ENCODE measurements around the gene CADM2.
"Not testable (repeated sequence)": the region's sequence is repeated elsewhere in the genome, so short reads cannot be mapped to it uniquely, and the experiment has no call there.

Gene CADM2

DNA sequence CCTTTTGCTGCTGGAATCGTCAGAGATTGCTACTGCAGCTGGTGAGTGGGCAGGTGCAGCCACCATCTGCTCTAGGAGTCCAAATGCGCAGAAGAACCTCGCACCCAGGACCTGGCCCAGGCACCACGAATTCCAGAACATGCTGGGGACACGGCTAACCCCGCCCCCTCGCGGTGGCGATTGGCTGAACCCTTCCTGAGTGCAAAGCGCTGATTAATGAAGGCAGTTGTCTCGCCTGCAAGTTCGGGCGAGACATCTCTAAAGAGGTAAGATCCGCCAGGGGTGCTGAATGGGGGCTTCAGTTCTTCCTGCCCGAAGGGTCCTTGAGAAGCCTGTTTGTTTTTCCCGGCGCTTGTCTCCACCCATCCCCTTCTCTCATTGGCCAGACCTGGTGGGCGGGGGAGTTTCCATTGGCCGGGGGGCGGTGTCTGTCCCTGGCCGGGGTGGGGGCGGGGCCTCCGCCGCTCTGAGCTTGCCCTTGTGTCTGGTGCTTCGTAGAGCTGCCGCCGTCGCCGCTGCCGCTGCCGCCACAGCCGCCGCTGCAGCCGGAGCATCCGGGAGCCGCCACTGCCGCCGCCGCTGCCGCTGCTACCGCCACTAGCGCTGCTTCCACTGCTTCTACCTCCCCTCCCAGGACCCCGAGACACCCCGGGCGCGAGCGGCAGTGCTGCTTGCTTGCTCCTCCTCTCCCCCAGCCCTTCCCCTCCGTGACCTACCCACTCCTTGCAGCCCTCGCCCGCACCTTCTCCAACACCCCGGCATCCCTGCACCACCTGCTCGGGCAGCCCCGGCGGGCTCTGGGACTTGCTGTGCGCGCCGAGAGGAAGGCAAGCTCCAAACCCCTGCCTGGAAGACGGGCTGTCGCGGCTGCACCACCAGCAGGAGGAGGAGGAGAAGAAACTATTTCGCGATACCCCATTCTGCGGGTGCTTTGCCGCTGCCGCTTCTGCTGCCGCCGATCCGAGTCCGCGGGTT is at the start of gene CADM2:
Gene CADM2 (plus strand): TSS at position 495 of the 975 bp plus-strand sequence.
- DNase-seq (ENCODE audit: low read depth), result peak; percentile 75

DNA sequence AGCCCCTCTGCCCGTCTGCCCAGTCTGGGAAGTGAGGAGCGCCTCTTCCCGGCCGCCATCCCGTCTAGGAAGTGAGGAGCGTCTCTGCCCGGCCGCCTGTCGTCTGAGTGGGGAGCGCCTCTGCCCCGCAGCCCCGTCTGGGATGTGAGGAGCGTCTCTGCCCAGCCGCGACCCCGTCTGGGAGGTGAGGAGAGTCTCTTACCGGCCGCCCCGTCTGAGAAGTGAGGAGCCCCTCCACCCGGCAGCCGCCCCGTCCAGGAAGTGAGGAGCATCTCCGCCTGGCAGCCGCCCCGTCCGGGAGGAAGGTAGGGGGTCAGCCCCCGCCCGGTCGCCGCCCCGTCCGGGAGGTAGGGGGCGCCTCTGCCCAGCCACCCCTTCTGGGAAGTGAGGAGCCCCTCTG is 40.2 kb upstream of the CADM2 start:
- not testable (repeated sequence) for DNase-seq (ENCODE audit: low read depth)

DNA sequence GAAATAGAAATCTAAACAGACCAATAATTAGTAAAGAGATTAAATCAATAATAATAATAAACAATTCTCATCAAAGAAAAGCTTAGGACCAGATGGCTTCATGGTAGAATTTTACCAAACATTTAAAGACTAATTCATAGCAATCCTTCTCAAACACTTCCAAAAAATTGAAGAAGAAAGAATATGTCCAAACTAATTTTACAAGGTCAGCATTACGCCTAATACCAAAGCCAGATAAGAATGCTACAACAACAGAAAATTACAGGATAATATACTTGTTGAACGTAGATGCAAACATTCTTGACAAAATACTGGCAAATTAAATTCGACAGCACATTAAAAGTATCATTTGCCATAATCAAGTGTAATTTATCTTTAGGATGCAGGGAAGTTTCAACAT is 36.1 kb upstream of the CADM2 start:
- DNase-seq (ENCODE audit: low read depth), result no peak

DNA sequence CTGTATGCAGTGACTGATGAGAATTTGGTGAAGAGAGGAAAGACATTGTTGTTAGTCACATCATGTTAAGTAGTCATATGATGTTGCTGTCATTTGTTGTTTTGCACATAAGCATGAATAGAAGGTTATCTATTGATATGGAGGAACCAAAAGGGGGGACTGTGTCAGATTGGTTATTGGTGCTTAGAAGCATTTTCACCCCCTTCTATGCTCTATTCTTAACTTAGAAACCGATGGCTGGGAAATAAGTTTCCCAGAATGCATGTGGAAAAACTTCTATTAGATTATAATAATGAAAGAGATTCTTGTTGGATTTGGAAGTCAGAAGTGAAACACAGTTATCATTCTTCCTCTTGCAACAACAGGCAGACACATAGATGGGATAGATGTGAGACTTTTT is 33.2 kb upstream of the CADM2 start:
- no peak for DNase-seq (ENCODE audit: low read depth)

DNA sequence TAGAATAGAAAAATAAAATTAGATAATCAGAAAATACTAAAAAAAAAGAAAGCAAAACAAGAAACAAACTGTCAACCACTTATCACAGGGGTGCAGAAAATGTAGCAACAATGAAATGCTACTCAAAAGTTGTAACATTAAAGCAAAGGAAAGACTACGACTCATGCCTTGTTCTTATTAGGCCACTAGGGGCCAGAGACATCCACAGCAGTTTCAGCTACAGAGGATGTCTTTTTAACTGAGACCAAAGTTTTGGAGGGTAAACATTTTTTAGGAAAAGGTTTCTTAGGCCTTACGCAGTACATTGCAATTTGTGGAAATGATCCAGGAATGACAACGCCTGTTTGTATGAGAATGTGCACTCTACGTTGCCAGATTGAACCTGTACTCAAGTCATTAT is 15.4 kb upstream of the CADM2 start:
- DNase-seq (ENCODE audit: low read depth), result no peak

DNA sequence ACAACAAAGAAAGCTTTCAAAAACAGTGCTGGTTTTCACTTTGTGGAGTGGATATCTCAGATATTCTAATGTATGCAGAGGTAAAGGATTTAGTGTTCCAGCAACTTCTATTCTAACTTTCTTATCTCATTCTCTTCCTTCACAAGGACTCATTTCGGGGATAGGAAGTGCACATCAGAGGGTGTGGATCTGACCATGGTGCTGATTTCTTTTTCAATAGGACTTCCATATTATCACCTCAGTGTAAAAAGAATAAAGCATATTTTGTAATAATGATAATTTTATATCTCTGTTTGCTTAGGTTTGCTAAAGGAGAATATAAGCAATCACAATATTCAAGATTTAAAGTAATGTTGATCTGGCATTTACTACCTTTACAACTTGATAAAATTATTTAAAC is 12.5 kb upstream of the CADM2 start:
- DNase-seq (ENCODE audit: low read depth), result no peak

DNA sequence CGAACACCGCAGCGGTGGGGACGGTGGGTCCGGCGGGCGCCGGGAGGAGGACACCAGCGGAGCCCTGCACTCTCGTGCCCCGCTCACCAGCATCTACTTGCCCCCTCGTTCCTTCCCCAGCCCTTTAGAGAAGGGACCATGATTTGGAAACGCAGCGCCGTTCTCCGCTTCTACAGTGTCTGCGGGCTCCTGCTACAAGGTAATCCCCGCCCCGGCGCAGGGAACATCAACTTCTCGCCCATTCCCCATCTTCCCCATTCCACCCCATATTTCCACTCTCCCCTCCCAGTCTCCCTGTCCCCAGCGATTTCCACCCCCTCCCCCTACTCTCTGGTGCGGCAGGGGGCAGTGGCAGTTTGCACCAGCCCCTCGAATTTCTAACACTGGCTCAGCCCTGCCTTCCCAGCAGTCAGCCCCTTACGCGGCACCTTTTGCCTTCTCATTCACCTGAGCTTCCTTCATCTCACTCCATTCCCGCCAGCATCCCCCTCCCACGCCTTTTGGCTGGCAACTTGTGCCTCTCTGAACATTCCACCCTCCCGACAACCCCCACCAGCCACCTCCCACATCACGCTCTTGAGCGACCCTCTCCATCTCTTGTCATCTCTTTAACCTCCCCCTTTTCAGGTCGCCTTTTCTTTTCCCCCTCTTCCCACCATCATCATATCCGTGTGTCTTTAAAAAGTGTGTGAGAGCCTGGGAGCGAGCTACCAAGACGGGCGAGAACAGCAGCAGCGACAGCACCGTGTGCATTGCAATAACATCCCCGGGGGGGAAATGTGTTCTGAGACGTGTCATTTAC is 882 bp downstream of the CADM2 start:
- no peak for DNase-seq (ENCODE audit: low read depth)

DNA sequence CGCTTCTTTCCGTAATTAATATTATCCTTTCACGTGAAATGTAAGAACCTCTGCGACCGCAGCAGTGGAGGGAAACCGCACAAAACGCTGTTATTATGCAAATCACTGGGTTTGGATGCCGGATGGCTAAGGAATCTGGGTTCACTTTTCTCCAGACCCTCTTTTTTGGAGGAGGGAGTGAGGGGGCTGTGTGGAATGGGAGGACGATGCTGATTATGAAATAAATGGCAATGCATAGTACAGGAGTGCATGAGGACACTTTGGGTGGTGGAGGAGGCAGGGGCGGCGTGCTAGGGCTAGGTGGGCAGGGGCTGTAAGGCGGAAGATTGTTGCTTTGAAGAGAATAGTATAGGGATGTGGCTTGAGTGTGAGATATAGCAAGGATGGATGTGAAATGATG is 1.8 kb downstream of the CADM2 start:
- no peak for DNase-seq (ENCODE audit: low read depth)

DNA sequence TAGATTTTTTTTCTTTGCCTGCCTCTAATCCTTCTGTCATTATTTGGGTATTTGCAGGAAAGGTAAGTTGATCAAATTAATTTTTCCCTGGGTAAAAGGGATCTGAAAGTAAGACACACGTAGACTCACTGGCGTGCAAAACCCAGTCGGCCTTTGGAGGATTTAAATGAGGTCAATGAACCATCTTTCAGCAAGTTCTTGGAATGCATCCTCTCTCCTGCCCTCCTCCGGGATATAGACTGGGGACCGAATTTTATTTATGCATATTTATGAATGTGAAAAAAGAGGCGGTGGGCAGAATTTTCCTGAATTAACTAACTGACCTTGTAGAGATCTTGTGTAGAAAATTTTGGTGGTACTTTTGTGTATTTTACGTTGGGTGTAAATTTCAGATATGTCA is 2.2 kb downstream of the CADM2 start:
- no peak for DNase-seq (ENCODE audit: low read depth)

DNA sequence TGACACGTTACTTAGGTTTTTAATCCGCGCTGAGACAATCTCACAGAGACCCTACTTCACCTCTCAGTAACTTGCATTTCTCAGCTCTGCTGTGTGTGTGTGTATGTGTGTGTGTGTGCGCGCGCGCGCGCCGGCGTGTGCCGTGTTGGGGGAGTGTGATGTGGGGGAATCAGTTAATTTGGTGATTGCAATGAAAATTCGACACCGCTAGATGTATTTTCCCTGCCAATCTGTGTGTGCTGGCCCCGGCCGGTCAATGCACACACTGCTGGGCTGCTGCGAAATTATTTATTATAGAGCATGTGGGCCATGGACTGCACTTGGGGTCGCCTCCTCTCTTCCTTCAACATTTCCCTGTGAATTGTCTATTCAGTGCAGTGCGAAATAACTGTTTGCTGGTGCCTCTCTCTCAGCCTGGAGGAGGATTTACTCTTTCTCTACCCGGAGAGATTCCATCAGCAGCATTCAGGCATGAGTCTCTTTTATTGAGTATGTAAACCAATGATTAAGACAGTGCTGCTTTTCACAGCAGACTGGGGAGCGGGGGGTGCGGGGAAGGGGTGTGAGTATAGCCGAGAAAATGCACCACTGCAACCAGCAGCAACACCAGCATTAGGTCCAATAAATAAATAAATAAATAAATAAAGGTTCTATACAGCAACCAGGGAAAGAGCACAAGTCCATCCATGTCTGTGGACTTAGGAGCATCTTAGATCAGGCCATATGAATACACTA is 2.9 kb downstream of the CADM2 start:
- no peak for DNase-seq (ENCODE audit: low read depth)

DNA sequence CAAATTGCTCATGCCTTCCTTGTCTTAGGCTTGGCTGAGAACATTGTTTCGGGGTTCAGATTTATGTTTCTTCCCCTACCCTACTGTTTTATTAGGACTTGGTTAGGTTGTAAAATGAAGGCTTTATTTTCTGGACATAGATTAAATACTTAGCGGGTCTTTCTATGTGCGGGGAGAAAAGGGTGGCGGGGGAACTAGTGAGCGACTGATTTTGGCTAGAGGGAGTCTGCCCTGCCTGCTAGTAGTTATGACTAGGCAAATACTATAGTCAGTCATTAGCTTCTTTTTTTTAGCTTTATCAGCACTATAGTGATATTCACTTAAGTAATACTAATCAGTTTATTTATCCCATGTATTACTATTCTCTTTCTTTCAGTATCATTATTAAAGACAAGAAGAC is 3.6 kb downstream of the CADM2 start:
- DNase-seq (ENCODE audit: low read depth), result no peak

DNA sequence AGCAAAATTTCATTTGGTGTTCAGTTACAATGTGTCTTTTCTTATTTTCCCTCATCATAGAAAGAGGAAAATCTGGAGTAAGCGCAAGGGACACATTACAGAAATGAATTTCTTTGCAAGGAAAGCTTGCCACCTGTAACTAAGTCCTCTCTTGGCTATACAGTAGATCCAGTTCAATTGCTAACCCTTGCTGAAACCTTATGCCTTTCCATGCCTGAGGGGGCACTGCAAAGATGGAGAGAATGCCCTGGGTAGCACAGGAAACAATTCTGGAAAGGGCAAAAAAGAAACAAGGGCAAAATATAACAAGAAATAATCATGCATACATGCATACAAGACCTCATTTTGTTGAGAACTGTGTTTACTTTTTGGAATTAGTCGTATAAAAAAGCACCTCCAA is 4.3 kb downstream of the CADM2 start:
- DNase-seq (ENCODE audit: low read depth), result no peak

DNA sequence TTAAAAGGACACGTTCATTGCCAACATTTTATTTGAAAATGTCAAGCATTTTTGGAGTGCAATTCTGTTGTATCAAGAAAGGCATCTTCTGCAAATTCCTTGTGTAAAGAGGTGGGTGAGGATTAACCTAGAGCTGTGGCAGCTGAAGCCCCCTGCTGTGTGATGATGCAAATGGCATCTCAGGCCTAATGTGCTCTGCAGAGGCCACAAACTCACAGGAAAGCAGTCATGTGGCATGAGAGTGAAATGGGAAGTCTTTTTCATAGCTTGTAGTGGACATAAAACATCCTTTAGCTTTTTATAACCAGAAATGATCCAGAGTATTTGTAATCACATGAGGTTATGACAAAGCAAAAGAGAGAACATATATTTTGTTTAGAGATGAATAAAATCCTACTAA is 6.4 kb downstream of the CADM2 start:
- no peak for DNase-seq (ENCODE audit: low read depth)

DNA sequence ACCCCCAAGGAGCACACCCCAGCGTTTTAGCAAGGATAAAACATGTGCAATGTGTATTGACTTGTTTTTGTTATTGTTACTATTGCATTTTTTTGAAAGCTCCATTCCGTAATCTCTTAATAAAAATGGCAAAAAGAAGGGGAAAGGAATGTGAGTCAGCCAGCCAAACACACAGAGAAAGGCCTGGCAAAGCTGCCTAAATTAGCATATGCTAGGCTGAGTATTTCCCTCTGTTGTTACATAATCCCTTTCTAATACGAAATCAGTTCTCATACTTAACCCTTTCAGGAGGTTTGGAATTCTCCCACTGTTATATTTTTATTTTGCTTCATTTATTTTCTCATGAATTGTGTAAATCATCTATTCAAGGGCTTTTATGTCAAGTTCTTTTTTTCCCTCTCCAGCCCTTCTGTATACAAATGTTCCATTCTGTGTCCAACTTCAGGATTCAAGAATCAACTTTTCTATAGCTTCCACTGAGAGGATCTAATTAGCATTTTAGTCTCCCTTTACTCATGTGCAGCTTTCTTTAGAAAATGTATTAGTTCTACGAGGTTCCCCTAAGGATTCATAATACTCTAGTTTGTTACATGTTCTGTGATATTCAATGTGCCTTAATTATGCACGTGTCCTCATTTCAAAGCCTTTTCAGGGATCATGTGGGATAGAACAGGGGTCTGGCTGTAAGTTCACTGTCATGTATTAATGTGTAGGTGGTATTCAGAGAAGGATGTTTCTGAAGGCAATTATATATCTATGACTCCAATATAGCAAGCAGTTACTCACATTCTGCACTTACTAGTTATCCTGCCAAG is 9.2 kb downstream of the CADM2 start:
- DNase-seq (ENCODE audit: low read depth), result no peak

DNA sequence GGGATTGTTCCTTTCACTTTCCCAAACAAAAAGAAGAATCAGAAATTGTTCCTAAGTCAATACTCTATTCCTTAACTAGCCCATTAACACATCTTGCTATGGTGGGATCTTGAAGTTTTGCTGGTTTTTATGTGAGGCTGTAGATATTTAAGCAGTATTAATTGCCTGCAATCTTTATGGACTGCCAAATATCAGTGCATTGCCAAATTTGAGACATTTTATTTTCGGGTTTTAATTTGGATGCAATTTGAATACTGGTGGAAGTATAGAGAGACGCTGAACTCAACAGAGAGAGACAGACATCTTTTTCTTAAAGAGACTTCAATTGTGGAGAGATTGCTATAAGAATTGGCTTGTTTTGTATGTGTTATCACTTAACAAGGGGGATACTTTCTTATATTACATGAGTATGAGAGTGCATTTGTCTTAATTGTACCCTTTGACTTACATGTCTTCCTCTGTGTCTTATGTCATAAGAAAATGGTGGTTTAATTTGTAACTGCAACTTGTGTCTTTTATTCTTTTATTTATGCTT is 10.0 kb downstream of the CADM2 start:
- no peak for DNase-seq (ENCODE audit: low read depth)

DNA sequence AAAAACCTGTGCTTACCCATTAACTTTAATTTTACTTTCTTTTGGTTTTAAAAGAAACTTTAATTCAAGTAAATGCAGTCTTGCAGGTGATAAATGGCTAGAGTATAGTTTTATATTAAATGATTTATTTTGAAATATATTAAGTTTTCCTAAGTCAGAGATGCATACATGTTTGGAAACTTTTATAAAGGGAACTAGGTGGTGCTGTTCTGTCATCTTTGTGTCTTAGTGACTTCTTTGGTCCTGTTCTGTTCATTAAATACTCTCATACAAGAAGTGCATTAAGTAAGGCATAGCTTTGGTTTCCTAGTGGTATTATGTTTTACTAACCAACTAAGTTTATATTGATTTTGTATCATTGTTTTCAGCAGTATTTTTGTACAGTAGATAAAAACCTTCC is 15.6 kb downstream of the CADM2 start:
- DNase-seq (ENCODE audit: low read depth), result no peak

DNA sequence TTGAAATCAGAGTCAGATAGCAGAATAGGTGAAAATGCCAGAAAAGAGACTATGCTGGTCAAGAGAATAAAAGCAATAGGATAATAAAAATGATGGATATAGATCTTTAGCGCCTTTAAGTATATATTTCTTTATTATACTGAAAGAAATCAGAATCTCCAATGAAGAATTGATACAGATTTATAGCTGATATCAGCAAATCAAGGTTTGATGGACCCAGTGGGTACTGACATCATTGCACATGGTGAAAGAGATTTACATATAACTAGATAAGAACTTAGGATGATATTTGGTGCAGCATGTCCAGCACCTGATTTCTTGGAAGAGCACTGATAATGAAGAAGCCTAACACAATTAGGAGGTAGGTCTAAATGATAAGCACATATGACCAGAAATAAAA is 18.2 kb downstream of the CADM2 start:
- DNase-seq (ENCODE audit: low read depth), result no peak

DNA sequence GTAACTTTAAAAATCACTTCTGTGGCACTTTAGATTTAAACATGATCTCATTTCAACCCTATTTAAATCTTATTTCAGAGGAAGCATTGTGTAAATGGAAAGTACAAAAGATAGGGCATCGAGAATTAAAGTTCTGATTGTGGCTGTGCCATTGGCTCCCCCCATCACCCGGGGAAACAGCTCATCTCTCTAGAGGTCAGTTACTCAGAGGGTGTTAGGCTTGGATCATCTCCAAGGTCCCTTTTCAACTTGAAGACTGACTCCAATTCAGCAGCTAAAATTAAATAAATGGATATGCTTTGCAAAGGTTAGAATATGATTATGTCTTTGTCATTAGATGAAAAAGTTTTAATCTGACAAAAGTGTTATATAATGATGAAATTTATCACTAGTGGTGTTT is 20.1 kb downstream of the CADM2 start:
- no peak for DNase-seq (ENCODE audit: low read depth)

DNA sequence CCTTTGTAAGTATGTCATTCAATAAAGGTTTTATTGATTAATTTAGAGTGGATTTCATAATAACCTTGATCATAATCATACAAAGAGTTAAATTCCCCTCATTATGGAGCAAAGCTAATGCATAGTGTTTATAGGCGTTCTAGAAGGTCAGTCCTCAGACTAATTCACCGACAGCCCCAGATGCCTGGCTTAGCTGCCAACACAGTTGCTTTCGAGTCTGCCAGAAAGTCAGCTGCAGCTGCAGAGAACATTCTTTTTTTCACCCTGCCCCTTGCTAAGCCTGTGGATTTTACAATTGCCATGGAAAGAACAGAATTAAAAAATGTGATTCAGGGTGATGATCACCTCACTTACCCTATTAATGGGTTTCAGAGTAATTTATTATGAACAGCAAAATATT is 21.2 kb downstream of the CADM2 start:
- no peak for DNase-seq (ENCODE audit: low read depth)

DNA sequence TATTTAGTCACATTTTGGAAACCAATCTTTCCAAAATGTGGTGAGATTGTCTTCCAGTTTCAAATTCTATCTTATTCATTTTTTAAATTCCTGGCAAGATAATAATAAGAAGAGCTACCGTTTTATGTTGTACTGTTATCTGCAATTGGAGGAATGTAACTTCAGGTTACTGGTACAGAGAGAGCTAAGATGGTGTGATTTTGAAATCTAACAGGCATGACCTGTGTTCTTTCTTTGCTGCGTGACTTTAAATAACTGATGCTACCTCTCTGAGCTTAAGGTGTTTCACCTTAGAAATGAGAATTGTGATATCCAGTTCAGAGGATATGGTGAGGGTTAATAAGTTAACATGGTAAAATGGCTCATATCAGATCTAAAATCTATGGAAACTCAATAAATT is 21.7 kb downstream of the CADM2 start:
- DNase-seq (ENCODE audit: low read depth), result no peak

DNA sequence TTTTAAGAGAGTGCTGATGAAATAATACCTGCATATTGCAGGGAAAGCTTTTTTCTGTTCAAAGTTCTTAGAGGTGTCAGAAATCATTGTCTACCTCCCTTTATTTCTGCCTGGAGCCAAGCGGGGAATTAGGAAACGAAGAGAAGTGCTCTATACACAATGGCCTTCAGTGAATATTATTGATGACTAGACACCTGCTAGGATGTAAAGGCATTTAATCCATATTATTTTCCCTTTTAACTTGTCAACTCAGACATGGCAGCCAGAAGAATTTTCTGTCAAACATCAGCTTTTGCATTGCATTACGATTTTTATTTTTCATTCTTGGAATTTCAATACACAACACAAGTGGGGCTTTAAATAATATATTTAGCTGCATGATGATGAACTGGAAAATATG is 24.7 kb downstream of the CADM2 start:
- DNase-seq (ENCODE audit: low read depth), result no peak
